CD14-positive monocyte (primary cell): ENCODE results near the gene MAP1LC3B2. TPM values are rescaled to one million over a fixed set of nuclear protein-coding genes. Genes with fewer than 3 reads are reported as not detected.
A peak's percentile ranks its signal among the peaks of the same experiment; 100 is the strongest.

Experiments used
- DNase-seq, 3 donors: peaks; one replicate each; pipeline ENCODE4 v3.0.0-alpha.2; 2011 to 2022
- H2AFZ ChIP-seq: 2 replicates; pipeline ENCODE4 v1.6.0; 2012; ENCODE audit warnings: mild to moderate bottlenecking, low read depth, low read length, inconsistent platforms; ENCODE audit not compliant: insufficient read depth, poor library complexity, severe bottlenecking
- H3K27ac ChIP-seq, 2 donors: 1 replicate in 1 of 2; 2 replicates in 1 of 2; pipeline ENCODE4 v1.5.1; 2012 to 2013; ENCODE audit warnings: low read length in 2 of 2, control low read depth in 1 of 2, inconsistent platforms in 1 of 2, low read depth in 1 of 2, mild to moderate bottlenecking in 1 of 2
- H3K27me3 ChIP-seq, 2 donors: one replicate each; pipeline versions ENCODE4 v1.6.0 to v1.6.1; 2011 to 2013; ENCODE audit warnings: low read length in 2 of 2; ENCODE audit not compliant: control insufficient read depth in 2 of 2, insufficient read depth in 2 of 2
- H3K36me3 ChIP-seq, 2 donors: replicated peaks in 1 of 2; 1 replicate in 1 of 2; 2 replicates in 1 of 2; pipeline versions ENCODE4 v1.5.1 to v1.6.1; 2012 to 2013; ENCODE audit warnings: low read length in 2 of 2, control low read depth in 1 of 2, inconsistent platforms in 1 of 2, mild to moderate bottlenecking in 1 of 2; ENCODE audit not compliant: insufficient read depth in 2 of 2, control insufficient read depth in 1 of 2
- H3K4me1 ChIP-seq, 2 donors: 1 replicate in 1 of 2; 2 replicates in 1 of 2; pipeline versions ENCODE4 v1.5.1 to v1.6.1; 2012 to 2013; ENCODE audit warnings: low read length in 2 of 2, control low read depth in 1 of 2, inconsistent platforms in 1 of 2, mild to moderate bottlenecking in 1 of 2, moderate library complexity in 1 of 2; ENCODE audit not compliant: insufficient read depth in 2 of 2, control insufficient read depth in 1 of 2
- H3K4me2 ChIP-seq: replicated peaks from 2 replicates; pipeline ENCODE3; 2012; ENCODE audit warnings: low read length, moderate library complexity, mild to moderate bottlenecking; ENCODE audit not compliant: poor library complexity, severe bottlenecking; ENCODE audit errors: extremely low read depth
- H3K4me3 ChIP-seq, 3 experiments: fragments of 200-600 bp in 1 of 3; sonication (generic) in 1 of 3; replicated peaks in 1 of 3; 1 replicate in 2 of 3; 2 replicates in 1 of 3; pipeline ENCODE4 v1.5.1; 2011 to 2013; ENCODE audit warnings: low read length in 3 of 3, mild to moderate bottlenecking in 3 of 3, control low read depth in 2 of 3, low read depth in 2 of 3, inconsistent platforms in 1 of 3, moderate library complexity in 1 of 3
- H3K79me2 ChIP-seq: 2 replicates; pipeline ENCODE4 v1.6.0; 2012; ENCODE audit warnings: mild to moderate bottlenecking, control low read depth, inconsistent platforms, low read length, moderate library complexity; ENCODE audit not compliant: insufficient read depth
- H3K9ac ChIP-seq: 2 replicates; pipeline ENCODE4 v1.6.0; 2017; ENCODE audit warnings: low read length, mild to moderate bottlenecking; ENCODE audit not compliant: insufficient read depth, poor library complexity, severe bottlenecking
- H3K9me3 ChIP-seq, 2 donors: replicated peaks in 1 of 2; 1 replicate in 1 of 2; 2 replicates in 1 of 2; pipeline versions ENCODE4 v1.5.1 to v1.6.1; 2012 to 2013; ENCODE audit warnings: low read length in 2 of 2, control low read depth in 1 of 2; ENCODE audit not compliant: control insufficient read depth in 1 of 2, insufficient read depth in 1 of 2
- H4K20me1 ChIP-seq: 2 replicates; pipeline ENCODE4 v1.6.0; 2012; ENCODE audit warnings: mild to moderate bottlenecking, low read length, control low read depth, moderate library complexity; ENCODE audit not compliant: insufficient read depth
- H3K27ac Mint-ChIP-seq, 7 donors: one replicate each; pipeline ENCODE4 v1.8.0; 2020; ENCODE audit warnings: mild to moderate bottlenecking in 7 of 7, mixed read lengths in 7 of 7, moderate library complexity in 6 of 7, inconsistent platforms in 2 of 7
- H3K27me3 Mint-ChIP-seq, 3 donors: one replicate each; pipeline ENCODE4 v1.8.0; 2021 to 2022; ENCODE audit warnings: low read depth in 3 of 3, mild to moderate bottlenecking in 3 of 3, mixed read lengths in 3 of 3, moderate library complexity in 3 of 3, inconsistent platforms in 1 of 3
- H3K36me3 Mint-ChIP-seq, 2 donors: one replicate each; pipeline ENCODE4 v1.8.0; 2020; ENCODE audit warnings: mixed read lengths in 2 of 2, inconsistent platforms in 1 of 2, mild to moderate bottlenecking in 1 of 2
- H3K4me1 Mint-ChIP-seq: one replicate; pipeline ENCODE4 v1.8.0; 2020; ENCODE audit warnings: mild to moderate bottlenecking, mixed read lengths
- H3K4me3 Mint-ChIP-seq, 2 donors: one replicate each; pipeline ENCODE4 v1.8.0; 2020; ENCODE audit warnings: mild to moderate bottlenecking in 2 of 2, mixed read lengths in 2 of 2, moderate library complexity in 1 of 2
- H3K9me3 Mint-ChIP-seq, 7 donors: one replicate each; pipeline ENCODE4 v1.8.0; 2020 to 2022; ENCODE audit warnings: mixed read lengths in 7 of 7, mild to moderate bottlenecking in 6 of 7, moderate library complexity in 6 of 7, inconsistent platforms in 2 of 7
- WGBS: methylation state at CpG from one replicate; pipeline ENCODE4 v1.1.5; 2013; ENCODE audit warnings: missing lambda C conversion rate; ENCODE audit not compliant: insufficient coverage; 5-methylcytosine and 5-hydroxymethylcytosine counted together
- intact Hi-C, 2 donors: fragments of 100-400 bp; cut with micrococcal nuclease; formaldehyde crosslinking; loops; one replicate each; pipeline versions ENCODE4 v1.15.0 to v1.15.1; 2023
- polyA plus RNA-seq, 3 donors: library from polyadenylated mRNA; depleted of rRNA in 1 of 3; unstranded in 2 of 3; stranded (reverse) in 1 of 3; fragments of 300-500 nt in 2 of 3; fragments of >200 nt in 1 of 3; fragmentation: Illumina TruSeq in 2 of 3; gene quantifications; 1 replicate in 2 of 3; 2 replicates in 1 of 3; pipeline ENCODE4 v1.2.3, GENCODE V29; 2012 to 2021
- TF ChIP-seq, protein P1 (sequence below): fragments of 200-600 bp; IDR thresholded peaks from one replicate; pipeline ENCODE4 v1.8.0; 2022; ENCODE audit warnings: antibody characterized with exemption, mild to moderate bottlenecking

Gene MAP1LC3B2
- polyA plus RNA-seq, 3 donors = 2.6 to 12.9 (median 6.4) TPM

DNA sequence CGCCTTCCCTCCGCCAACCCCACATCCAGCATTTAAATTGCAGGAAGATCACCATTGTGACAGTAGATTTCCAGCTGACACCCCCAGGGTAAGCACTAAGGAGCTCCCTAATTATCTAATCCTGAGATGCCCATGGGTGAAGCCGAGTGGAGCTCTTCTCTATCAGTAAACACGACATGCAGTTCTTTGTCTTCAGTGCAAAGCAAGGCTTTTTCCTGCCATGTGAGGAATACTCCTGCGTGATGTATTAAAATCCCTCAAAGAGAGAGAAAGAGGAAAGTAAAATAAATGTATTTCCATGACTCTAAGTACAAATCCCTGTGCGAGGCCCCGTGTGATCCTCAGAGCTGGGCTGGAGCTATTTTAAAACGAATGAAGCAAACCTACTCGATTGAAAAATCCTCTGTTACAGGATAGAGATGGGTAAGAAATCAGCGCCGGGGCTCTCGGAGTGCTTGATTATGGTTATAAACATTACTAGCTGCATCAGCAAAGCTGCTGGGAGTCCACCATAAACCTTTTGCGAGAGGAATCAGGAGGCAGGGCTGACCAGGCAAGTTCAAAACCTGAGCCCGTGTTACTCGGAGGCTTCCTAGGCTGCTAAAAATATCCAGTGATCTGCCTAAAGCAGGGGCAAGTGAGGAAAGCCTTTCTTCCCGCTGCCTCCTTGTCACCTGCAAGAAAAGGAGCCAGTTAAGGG lies 61.5 kb downstream of the MAP1LC3B2 start:
- H3K36me3 Mint-ChIP-seq = no peaks in the 10 kb centered on the region
- WGBS = 87% methylated on average over 11 of the region's 16 CpGs
- TF ChIP-seq, protein P1, sequence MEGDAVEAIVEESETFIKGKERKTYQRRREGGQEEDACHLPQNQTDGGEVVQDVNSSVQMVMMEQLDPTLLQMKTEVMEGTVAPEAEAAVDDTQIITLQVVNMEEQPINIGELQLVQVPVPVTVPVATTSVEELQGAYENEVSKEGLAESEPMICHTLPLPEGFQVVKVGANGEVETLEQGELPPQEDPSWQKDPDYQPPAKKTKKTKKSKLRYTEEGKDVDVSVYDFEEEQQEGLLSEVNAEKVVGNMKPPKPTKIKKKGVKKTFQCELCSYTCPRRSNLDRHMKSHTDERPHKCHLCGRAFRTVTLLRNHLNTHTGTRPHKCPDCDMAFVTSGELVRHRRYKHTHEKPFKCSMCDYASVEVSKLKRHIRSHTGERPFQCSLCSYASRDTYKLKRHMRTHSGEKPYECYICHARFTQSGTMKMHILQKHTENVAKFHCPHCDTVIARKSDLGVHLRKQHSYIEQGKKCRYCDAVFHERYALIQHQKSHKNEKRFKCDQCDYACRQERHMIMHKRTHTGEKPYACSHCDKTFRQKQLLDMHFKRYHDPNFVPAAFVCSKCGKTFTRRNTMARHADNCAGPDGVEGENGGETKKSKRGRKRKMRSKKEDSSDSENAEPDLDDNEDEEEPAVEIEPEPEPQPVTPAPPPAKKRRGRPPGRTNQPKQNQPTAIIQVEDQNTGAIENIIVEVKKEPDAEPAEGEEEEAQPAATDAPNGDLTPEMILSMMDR = no peak
- Histone ChIP-seq H3K9me3 (peaks cover 19 to 26% of the 10 kb centered on the region in 2 donors), H3K27me3 (no peaks in the 10 kb centered on the region), H3K36me3 (no peaks in the 10 kb centered on the region), H3K79me2 (no peaks in the 10 kb centered on the region), H2AFZ (no peak overlapping the region), H3K4me2 (no peak overlapping the region), H3K27ac (no peak overlapping the region), H3K4me1 (no peaks in the 10 kb centered on the region), H4K20me1 (no peaks in the 10 kb centered on the region), H3K4me3 (no peak overlapping the region), H3K9ac (no peak overlapping the region)
- intact Hi-C loops = no loop called here
- H3K9me3 Mint-ChIP-seq = peaks cover 15 to 35% (median 24%) of the 10 kb centered on the region in 7 donors
- H3K27me3 Mint-ChIP-seq = no peaks in the 10 kb centered on the region
- peak overlapping the region in 1 of 7 donors; percentile 38 for H3K27ac Mint-ChIP-seq
- DNase-seq = no peak
- peaks cover 8% of the 10 kb centered on the region for H3K4me1 Mint-ChIP-seq
- H3K4me3 Mint-ChIP-seq = no peak overlapping the region

DNA sequence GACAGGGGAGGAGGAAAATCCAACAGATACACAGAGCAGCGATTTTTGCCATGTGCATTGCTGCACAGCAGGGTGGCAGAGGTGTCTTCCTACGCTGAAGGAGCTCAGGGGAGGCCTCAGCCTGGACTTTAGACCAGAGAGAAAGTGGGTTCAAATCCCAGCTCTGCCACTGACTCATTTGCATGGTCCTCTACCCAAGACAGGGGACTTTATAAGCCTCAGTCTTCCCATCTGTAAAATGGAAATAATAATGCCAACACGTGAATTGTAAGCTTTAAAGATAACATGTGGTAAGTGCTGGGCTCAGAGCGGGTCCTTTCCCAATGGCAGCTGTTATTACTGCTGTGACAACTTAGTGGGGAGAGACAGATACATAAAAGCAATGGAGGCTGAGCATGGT lies 62.0 kb downstream of the MAP1LC3B2 start:
- Histone ChIP-seq H3K36me3 (no peaks in the 10 kb centered on the region), H3K9ac (no peak overlapping the region), H3K4me3 (no peak overlapping the region), H3K27ac (no peak overlapping the region), H3K27me3 (no peaks in the 10 kb centered on the region), H2AFZ (no peak overlapping the region), H4K20me1 (no peaks in the 10 kb centered on the region), H3K4me1 (no peaks in the 10 kb centered on the region), H3K4me2 (no peak overlapping the region), H3K9me3 (peaks cover 19 to 26% of the 10 kb centered on the region in 2 donors), H3K79me2 (no peaks in the 10 kb centered on the region)
- H3K36me3 Mint-ChIP-seq = no peaks in the 10 kb centered on the region
- no peak overlapping the region for H3K4me3 Mint-ChIP-seq
- 97% methylated on average over 4 of the region's 4 CpGs for WGBS
- DNase-seq = no peak
- H3K27ac Mint-ChIP-seq = no peak overlapping the region
- intact Hi-C loops = no loop called here
- TF ChIP-seq, protein P1 = no peak
- H3K27me3 Mint-ChIP-seq = no peaks in the 10 kb centered on the region
- H3K4me1 Mint-ChIP-seq = peaks cover 8% of the 10 kb centered on the region
- peaks cover 15 to 35% (median 24%) of the 10 kb centered on the region in 7 donors for H3K9me3 Mint-ChIP-seq
